Retinal pigment epithelial cell (primary cell): ENCODE results near the gene CHCHD10.

Experiments
- DNase-seq: peaks from one replicate; pipeline ENCODE4 v3.0.0-alpha.2; 2010; ENCODE audit warnings: low read depth
- H3K4me3 ChIP-seq: 2 replicates; pipeline ENCODE4 v1.5.1; 2011; ENCODE audit warnings: mild to moderate bottlenecking, low read length, control low read depth, moderate library complexity
- TF ChIP-seq, protein P1 (sequence below): conservative IDR thresholded peaks from 2 replicates; pipeline ENCODE4 v1.5.1; 2011; ENCODE audit warnings: low read depth, low read length, control low read depth, inconsistent platforms

CHCHD10 gene

DNA sequence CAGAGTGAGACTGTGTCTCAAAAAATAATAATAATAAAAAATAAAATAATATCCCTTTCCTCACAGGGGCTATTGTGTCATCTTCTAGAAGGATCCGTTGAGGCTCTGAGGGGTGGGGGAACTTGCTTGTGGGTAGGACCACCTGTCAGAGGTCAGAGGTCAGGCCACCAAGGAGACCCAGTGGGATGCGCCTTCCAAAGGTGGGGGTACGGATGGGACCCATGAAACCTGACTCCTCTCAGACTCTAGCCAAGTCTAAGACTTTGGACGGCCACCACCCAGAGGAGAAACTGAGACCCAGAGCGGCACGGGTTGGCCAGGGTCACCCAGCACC, 4.5 kb upstream of the CHCHD10 start:
- peak overlapping the region; percentile 39 for H3K4me3 ChIP-seq
- DNase-seq: no peak
- TF ChIP-seq, protein P1, sequence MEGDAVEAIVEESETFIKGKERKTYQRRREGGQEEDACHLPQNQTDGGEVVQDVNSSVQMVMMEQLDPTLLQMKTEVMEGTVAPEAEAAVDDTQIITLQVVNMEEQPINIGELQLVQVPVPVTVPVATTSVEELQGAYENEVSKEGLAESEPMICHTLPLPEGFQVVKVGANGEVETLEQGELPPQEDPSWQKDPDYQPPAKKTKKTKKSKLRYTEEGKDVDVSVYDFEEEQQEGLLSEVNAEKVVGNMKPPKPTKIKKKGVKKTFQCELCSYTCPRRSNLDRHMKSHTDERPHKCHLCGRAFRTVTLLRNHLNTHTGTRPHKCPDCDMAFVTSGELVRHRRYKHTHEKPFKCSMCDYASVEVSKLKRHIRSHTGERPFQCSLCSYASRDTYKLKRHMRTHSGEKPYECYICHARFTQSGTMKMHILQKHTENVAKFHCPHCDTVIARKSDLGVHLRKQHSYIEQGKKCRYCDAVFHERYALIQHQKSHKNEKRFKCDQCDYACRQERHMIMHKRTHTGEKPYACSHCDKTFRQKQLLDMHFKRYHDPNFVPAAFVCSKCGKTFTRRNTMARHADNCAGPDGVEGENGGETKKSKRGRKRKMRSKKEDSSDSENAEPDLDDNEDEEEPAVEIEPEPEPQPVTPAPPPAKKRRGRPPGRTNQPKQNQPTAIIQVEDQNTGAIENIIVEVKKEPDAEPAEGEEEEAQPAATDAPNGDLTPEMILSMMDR: no peak

DNA sequence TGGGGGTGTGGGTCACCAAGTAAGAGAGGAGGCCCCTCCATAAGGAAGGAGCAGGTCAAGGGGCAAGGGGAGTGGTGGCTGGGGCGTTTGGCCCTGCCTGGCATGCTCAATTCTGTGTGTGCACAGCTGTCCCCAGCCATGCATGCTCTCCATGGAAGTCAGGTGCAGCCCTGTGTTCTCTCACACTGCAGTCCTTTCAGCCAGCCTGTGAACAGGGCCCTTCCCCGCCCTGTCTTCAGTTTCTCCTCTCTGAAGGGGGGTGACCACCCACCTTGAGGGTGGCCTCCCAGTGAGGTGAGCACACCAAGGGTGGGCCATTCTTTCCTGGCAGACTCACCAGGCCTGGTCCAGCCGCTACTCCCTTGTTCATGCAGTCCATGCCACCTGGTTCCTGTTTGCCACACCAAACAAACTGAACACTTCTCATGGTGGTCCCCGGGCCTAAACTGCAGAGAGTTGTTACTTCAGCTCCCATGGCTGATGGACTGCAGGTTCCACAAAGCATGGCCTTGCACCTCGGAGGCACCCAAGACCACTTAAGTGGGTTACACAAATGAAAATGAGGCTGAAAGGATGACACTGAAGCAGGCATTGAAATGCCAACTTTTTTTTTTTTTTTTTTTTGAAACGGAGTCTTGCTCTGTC, 1.7 kb upstream of the CHCHD10 start:
- DNase-seq: no peak
- TF ChIP-seq, protein P1: no peak
- no peak overlapping the region for H3K4me3 ChIP-seq

DNA sequence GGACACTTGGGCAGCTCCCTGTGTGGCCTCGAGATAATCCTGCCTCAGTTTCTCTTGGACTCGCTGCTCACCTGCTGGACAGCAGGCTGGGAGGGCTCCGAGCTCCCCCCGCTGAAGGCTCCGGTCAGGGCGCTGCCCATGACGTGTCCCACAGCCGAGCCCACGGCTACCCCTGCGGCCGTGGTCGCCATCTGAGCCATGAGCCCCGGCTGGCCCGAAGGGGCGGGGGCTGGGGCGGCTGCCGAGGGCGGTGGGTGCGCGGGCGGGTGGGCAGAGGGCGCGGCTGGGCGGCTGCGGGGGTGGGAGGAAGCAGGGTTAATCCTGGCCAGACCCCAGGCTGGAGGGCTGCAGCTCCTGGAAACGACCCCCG, 484 bp downstream of the CHCHD10 start:
- TF ChIP-seq, protein P1: no peak
- H3K4me3 ChIP-seq: peak overlapping the region; percentile 64
- no peak for DNase-seq

DNA sequence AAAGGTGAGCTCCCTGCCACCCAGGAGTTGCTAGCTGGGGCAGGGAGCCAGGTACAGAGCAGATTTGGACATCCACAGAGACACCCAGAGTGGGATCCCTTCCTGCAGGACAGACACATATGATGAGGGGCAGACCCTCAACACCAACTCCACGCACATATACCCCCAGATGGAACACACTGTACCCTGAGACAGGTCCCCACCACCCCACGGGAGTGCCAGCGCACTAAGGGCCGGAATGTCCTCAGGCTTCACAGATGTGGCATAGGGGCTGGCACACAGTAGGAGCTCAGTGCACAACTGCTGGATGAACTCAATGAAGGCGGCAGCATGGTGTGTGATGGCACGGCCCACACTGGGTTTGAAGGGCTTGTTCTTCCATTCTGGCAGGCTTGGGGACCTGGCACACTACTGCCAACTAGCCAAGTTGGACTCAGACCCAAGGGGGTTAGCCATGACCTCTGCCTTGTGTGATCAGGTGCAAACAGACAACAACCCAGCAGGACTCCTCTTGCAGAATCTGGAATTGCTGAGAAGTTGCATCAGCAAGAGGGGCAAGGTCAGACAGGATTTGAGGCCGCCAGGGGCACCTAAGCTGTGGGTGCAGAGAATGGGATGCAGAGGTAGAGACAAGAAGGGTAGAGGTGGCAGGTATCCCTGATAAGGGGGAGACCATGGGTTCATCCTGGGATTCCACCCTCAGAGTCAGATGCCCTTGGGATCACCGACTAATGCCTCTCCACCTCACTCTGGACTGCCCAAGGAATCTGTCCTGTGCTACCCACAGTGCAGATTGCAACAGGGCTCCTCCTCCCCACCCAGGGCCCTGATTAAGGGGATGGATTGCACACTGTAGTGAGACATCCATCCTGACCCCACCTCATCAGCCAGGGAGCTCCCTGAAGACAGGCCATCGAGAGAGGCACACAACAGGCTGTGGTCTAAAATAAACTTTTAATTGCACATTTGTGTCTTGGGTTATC, 2.6 kb downstream of the CHCHD10 start:
- no peak for DNase-seq
- H3K4me3 ChIP-seq: no peak overlapping the region
- TF ChIP-seq, protein P1: no peak

DNA sequence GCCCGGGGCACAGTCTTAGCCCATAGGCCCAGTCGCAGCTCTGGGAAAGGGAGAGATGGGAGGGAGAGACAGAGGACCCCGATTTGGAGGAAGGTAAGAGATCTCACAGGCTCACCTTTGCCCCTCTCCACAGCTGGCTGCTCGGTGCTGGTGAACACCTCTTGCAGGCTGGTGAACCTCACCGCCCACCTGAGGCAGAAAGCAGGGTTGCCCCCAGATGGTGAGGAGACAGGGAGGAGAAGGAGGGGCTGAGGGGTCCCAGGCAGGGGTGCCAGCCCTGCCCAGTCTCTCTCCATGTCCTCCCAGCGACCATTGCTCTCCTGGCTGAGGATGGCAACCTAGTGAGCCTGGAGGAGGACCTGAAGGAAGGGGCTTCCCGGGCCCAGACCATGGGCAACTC, 3.8 kb downstream of the CHCHD10 start:
- no peak for DNase-seq
- H3K4me3 ChIP-seq: no peak overlapping the region
- TF ChIP-seq, protein P1: no peak

DNA sequence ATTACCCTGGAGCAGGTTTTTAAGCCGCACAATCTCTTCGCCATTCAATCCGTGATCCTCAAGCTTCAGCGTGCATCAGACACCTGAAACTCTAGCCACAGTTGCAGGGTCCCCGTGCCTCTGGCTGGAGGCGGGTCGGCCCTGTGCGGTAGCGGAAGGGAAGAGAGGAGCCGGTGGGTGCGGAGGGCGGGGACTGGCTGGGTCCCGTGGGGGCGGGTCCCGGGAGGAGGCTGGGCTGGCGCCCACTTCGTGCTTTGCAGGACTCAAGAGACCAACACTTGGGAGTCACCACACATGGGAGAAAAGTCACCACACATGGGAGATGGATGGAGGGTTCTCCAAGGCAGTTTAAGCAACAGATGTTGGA, 4.2 kb downstream of the CHCHD10 start:
- peak overlapping the region; percentile 32 for H3K4me3 ChIP-seq
- no peak for DNase-seq
- TF ChIP-seq, protein P1: no peak
